Lower leg skin (tissue), 3 donors: ENCODE data around the gene CCBE1.

ENCODE experiments used
- CTCF ChIP-seq, 3 donors: fragments of 450-650 bp; IDR thresholded peaks; one replicate each; pipeline ENCODE4 v1.5.1; 2016; ENCODE audit warnings: antibody characterized with exemption in 3 of 3, mild to moderate bottlenecking in 3 of 3, moderate library complexity in 2 of 3
- POLR2A ChIP-seq, 2 donors: fragments of 450-650 bp; IDR thresholded peaks; one replicate each; pipeline ENCODE4 v1.6.1; 2016 to 2017; ENCODE audit warnings: antibody characterized with exemption in 2 of 2, mild to moderate bottlenecking in 1 of 2, moderate library complexity in 1 of 2

- no peak for TF ChIP-seq CTCF (IDR thresholded peaks at IDR 0.05)
- no peak for TF ChIP-seq POLR2A (IDR thresholded peaks at IDR 0.05)
Observed at GRCh38 chr18:59631583-59632181, 65.5 kb downstream of the CCBE1 start.
